ENCODE data around the gene CERCAM.

CERCAM gene

DNA sequence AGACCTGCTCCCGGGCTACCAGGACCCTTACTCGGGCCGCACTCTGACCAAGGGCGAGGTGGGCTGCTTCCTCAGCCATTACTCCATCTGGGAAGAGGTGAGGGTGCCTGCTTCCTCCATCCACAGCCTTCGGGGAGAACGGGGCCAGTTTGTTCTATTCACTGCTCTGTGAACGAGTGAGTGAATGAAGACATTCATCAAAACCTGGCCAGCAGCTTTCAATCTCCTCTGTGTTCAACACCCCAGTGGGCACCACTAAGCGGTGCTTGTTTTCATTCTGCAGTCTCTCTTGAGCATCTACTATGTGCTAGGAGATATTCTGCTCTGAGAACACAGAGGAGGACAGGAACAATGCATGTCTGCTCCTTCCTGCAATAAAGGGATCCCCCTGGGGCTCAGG is 10.6 kb downstream of the CERCAM start (continued):
- TF ChIP-seq, protein P1, sequence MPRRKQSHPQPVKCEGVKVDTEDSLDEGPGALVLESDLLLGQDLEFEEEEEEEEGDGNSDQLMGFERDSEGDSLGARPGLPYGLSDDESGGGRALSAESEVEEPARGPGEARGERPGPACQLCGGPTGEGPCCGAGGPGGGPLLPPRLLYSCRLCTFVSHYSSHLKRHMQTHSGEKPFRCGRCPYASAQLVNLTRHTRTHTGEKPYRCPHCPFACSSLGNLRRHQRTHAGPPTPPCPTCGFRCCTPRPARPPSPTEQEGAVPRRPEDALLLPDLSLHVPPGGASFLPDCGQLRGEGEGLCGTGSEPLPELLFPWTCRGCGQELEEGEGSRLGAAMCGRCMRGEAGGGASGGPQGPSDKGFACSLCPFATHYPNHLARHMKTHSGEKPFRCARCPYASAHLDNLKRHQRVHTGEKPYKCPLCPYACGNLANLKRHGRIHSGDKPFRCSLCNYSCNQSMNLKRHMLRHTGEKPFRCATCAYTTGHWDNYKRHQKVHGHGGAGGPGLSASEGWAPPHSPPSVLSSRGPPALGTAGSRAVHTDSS (tag by site-specific recombination; IDR thresholded peaks at IDR 0.05), result no peak
- TF ChIP-seq, protein P2, sequence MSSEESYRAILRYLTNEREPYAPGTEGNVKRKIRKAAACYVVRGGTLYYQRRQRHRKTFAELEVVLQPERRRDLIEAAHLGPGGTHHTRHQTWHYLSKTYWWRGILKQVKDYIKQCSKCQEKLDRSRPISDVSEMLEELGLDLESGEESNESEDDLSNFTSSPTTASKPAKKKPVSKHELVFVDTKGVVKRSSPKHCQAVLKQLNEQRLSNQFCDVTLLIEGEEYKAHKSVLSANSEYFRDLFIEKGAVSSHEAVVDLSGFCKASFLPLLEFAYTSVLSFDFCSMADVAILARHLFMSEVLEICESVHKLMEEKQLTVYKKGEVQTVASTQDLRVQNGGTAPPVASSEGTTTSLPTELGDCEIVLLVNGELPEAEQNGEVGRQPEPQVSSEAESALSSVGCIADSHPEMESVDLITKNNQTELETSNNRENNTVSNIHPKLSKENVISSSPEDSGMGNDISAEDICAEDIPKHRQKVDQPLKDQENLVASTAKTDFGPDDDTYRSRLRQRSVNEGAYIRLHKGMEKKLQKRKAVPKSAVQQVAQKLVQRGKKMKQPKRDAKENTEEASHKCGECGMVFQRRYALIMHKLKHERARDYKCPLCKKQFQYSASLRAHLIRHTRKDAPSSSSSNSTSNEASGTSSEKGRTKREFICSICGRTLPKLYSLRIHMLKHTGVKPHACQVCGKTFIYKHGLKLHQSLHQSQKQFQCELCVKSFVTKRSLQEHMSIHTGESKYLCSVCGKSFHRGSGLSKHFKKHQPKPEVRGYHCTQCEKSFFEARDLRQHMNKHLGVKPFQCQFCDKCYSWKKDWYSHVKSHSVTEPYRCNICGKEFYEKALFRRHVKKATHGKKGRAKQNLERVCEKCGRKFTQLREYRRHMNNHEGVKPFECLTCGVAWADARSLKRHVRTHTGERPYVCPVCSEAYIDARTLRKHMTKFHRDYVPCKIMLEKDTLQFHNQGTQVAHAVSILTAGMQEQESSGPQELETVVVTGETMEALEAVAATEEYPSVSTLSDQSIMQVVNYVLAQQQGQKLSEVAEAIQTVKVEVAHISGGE (tag by site-specific recombination; conservative IDR thresholded peaks at IDR 0.05; ENCODE audit: low read depth), result no peak
- TF ChIP-seq, protein P3, sequence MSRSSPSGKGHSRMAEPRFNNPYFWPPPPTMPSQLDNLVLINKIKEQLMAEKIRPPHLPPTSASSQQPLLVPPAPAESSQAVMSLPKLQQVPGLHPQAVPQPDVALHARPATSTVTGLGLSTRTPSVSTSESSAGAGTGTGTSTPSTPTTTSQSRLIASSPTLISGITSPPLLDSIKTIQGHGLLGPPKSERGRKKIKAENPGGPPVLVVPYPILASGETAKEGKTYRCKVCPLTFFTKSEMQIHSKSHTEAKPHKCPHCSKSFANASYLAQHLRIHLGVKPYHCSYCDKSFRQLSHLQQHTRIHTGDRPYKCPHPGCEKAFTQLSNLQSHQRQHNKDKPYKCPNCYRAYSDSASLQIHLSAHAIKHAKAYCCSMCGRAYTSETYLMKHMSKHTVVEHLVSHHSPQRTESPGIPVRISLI (tag by site-specific recombination; IDR thresholded peaks at IDR 0.05), result no peak
- TF ChIP-seq ZNF544 (tag by site-specific recombination; IDR thresholded peaks at IDR 0.05), result no peak
- no peak for TF ChIP-seq ZNF416 (tag by site-specific recombination; IDR thresholded peaks at IDR 0.05)

DNA sequence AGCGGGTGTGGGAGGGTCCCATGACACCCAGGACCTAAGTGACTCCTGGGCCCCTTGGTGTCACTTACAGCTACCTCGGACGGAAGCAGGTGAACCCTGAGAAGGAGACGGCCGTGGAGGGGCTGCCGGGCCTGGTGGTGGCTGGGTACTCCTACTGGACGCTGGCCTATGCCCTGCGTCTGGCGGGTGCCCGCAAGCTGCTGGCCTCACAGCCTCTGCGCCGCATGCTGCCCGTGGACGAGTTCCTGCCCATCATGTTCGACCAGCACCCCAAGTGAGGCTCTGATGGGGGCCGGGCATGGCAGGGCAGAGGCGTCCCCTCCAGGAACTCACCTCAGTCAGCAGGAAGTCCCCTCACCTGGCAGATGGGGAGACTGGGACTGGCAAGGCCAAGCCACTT is 13.7 kb downstream of the CERCAM start:
- ChIA-PET POLR2A (no interaction called here), CTCF (interaction anchor here (1.0 kb wide), 1 partner anchor 142 kb away, joined by 3 read pairs; no protein-coding TSS in a partner anchor)
- H3K4me3 ChIP-seq (ENCODE audit: low read depth, low read length), result no peak overlapping the region
- H3K4me1 ChIP-seq (ENCODE audit: control insufficient read depth, insufficient read depth, low read length), result no peaks in the 10 kb centered on the region
- no peaks in the 10 kb centered on the region for H3K9me3 ChIP-seq (ENCODE audit: control insufficient read depth, insufficient read depth, low read depth, low read length)
- TF ChIP-seq ZNF175 (tag by site-specific recombination; IDR thresholded peaks at IDR 0.05), result no peak
- TF ChIP-seq ZNF626 (tag by site-specific recombination; IDR thresholded peaks at IDR 0.05), result no peak
- no peak for TF ChIP-seq TRIM28 (IDR thresholded peaks at IDR 0.05; ENCODE audit: borderline replicate concordance, low read length)
- no peak for TF ChIP-seq OVOL3 (tag by site-specific recombination; IDR thresholded peaks at IDR 0.05)
- TF ChIP-seq, protein P4, sequence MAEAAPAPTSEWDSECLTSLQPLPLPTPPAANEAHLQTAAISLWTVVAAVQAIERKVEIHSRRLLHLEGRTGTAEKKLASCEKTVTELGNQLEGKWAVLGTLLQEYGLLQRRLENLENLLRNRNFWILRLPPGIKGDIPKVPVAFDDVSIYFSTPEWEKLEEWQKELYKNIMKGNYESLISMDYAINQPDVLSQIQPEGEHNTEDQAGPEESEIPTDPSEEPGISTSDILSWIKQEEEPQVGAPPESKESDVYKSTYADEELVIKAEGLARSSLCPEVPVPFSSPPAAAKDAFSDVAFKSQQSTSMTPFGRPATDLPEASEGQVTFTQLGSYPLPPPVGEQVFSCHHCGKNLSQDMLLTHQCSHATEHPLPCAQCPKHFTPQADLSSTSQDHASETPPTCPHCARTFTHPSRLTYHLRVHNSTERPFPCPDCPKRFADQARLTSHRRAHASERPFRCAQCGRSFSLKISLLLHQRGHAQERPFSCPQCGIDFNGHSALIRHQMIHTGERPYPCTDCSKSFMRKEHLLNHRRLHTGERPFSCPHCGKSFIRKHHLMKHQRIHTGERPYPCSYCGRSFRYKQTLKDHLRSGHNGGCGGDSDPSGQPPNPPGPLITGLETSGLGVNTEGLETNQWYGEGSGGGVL (tag by site-specific recombination; IDR thresholded peaks at IDR 0.05), result no peak
- TF ChIP-seq, protein P5, sequence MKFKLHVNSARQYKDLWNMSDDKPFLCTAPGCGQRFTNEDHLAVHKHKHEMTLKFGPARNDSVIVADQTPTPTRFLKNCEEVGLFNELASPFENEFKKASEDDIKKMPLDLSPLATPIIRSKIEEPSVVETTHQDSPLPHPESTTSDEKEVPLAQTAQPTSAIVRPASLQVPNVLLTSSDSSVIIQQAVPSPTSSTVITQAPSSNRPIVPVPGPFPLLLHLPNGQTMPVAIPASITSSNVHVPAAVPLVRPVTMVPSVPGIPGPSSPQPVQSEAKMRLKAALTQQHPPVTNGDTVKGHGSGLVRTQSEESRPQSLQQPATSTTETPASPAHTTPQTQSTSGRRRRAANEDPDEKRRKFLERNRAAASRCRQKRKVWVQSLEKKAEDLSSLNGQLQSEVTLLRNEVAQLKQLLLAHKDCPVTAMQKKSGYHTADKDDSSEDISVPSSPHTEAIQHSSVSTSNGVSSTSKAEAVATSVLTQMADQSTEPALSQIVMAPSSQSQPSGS (tag by site-specific recombination; IDR thresholded peaks at IDR 0.05; ENCODE audit: low read depth), result no peak
- TF ChIP-seq, protein P3 (tag by site-specific recombination; IDR thresholded peaks at IDR 0.05), result no peak
- no peak for TF ChIP-seq ZFP3 (tag by site-specific recombination; IDR thresholded peaks at IDR 0.05; ENCODE audit: low read depth)
- no peak for TF ChIP-seq KLF9 (tag by site-specific recombination; IDR thresholded peaks at IDR 0.05; ENCODE audit: low read depth)
- TF ChIP-seq EGR2 (tag by site-specific recombination; IDR thresholded peaks at IDR 0.05; ENCODE audit: low read depth), result no peak
- TF ChIP-seq, protein P6, sequence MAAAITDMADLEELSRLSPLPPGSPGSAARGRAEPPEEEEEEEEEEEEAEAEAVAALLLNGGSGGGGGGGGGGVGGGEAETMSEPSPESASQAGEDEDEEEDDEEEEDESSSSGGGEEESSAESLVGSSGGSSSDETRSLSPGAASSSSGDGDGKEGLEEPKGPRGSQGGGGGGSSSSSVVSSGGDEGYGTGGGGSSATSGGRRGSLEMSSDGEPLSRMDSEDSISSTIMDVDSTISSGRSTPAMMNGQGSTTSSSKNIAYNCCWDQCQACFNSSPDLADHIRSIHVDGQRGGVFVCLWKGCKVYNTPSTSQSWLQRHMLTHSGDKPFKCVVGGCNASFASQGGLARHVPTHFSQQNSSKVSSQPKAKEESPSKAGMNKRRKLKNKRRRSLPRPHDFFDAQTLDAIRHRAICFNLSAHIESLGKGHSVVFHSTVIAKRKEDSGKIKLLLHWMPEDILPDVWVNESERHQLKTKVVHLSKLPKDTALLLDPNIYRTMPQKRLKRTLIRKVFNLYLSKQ (tag by site-specific recombination; IDR thresholded peaks at IDR 0.05; ENCODE audit: borderline replicate concordance), result no peak
- TF ChIP-seq, protein P7, sequence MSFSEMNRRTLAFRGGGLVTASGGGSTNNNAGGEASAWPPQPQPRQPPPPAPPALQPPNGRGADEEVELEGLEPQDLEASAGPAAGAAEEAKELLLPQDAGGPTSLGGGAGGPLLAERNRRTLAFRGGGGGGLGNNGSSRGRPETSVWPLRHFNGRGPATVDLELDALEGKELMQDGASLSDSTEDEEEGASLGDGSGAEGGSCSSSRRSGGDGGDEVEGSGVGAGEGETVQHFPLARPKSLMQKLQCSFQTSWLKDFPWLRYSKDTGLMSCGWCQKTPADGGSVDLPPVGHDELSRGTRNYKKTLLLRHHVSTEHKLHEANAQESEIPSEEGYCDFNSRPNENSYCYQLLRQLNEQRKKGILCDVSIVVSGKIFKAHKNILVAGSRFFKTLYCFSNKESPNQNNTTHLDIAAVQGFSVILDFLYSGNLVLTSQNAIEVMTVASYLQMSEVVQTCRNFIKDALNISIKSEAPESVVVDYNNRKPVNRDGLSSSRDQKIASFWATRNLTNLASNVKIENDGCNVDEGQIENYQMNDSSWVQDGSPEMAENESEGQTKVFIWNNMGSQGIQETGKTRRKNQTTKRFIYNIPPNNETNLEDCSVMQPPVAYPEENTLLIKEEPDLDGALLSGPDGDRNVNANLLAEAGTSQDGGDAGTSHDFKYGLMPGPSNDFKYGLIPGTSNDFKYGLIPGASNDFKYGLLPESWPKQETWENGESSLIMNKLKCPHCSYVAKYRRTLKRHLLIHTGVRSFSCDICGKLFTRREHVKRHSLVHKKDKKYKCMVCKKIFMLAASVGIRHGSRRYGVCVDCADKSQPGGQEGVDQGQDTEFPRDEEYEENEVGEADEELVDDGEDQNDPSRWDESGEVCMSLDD (tag by site-specific recombination; IDR thresholded peaks at IDR 0.05), result no peak
- TF ChIP-seq ZNF776 (tag by site-specific recombination; IDR thresholded peaks at IDR 0.05; ENCODE audit: borderline replicate concordance), result no peak
- no peak overlapping the region for H3K27ac ChIP-seq (ENCODE audit: extremely low read depth, low read depth, low read length)
- H3K36me3 ChIP-seq (ENCODE audit: control insufficient read depth in 2 of 2, insufficient read depth in 1 of 2, low read length in 2 of 2), result peaks cover 0 to 31% of the 10 kb centered on the region in 2 experiments; a peak in 2 of 3 replicates

Measured in HEK293 (cell line).